ENCODE data around the gene TMEM198. TPM values are rescaled to one million over a fixed set of nuclear protein-coding genes. Genes with fewer than 3 reads are reported as not detected.
A peak's percentile ranks its signal among the peaks of the same experiment; 100 is the strongest.

Gene TMEM198
- total RNA-seq, 1 experiment from 2014 or later = 2.1 TPM

GRCh38 chr2:219521066-219521880 is 22.6 kb upstream of the TMEM198 start:
- DNase-seq (ENCODE audit: low read depth, low spot score) = peak; percentile 78
- in situ Hi-C loops (cut with HindIII; ENCODE audit: low pct_unique_long_range_greater_than_20kb, low sequenced_read_pairs) = no loop called here

GRCh38 chr2:219522111-219523030 is 21.5 kb upstream of the TMEM198 start:
- in situ Hi-C loops (cut with HindIII; ENCODE audit: low pct_unique_long_range_greater_than_20kb, low sequenced_read_pairs) = no loop called here
- DNase-seq (ENCODE audit: low read depth, low spot score) = no peak

- in situ Hi-C loops (cut with HindIII; ENCODE audit: low pct_unique_long_range_greater_than_20kb, low sequenced_read_pairs) = no loop called here
- no peak for DNase-seq (ENCODE audit: low read depth, low spot score)
Measured at GRCh38 chr2:219523031-219523671, 20.7 kb upstream of the TMEM198 start.

GRCh38 chr2:219524817-219525216 is 19.0 kb upstream of the TMEM198 start:
- no peak for DNase-seq (ENCODE audit: low read depth, low spot score)
- in situ Hi-C loops (cut with HindIII; ENCODE audit: low pct_unique_long_range_greater_than_20kb, low sequenced_read_pairs) = no loop called here

GRCh38 chr2:219525533-219526232 is 18.1 kb upstream of the TMEM198 start:
- in situ Hi-C loops (cut with HindIII; ENCODE audit: low pct_unique_long_range_greater_than_20kb, low sequenced_read_pairs) = no loop called here
- DNase-seq (ENCODE audit: low read depth, low spot score) = no peak

- in situ Hi-C loops (cut with HindIII; ENCODE audit: low pct_unique_long_range_greater_than_20kb, low sequenced_read_pairs) = no loop called here
- no peak for DNase-seq (ENCODE audit: low read depth, low spot score)
Measured at GRCh38 chr2:219526320-219527075, 17.3 kb upstream of the TMEM198 start.

GRCh38 chr2:219527076-219527394 is 16.8 kb upstream of the TMEM198 start:
- in situ Hi-C loops (cut with HindIII; ENCODE audit: low pct_unique_long_range_greater_than_20kb, low sequenced_read_pairs) = no loop called here
- DNase-seq (ENCODE audit: low read depth, low spot score) = no peak

- no peak for DNase-seq (ENCODE audit: low read depth, low spot score)
- in situ Hi-C loops (cut with HindIII; ENCODE audit: low pct_unique_long_range_greater_than_20kb, low sequenced_read_pairs) = no loop called here
Measured at GRCh38 chr2:219527472-219527871, 16.4 kb upstream of the TMEM198 start.

GRCh38 chr2:219530048-219530963 is 13.5 kb upstream of the TMEM198 start:
- in situ Hi-C loops (cut with HindIII; ENCODE audit: low pct_unique_long_range_greater_than_20kb, low sequenced_read_pairs) = no loop called here
- peak; percentile 82 for DNase-seq (ENCODE audit: low read depth, low spot score)

GRCh38 chr2:219531639-219532377 is 12.0 kb upstream of the TMEM198 start:
- in situ Hi-C loops (cut with HindIII; ENCODE audit: low pct_unique_long_range_greater_than_20kb, low sequenced_read_pairs) = no loop called here

GRCh38 chr2:219532378-219532649 is 11.5 kb upstream of the TMEM198 start:
- in situ Hi-C loops (cut with HindIII; ENCODE audit: low pct_unique_long_range_greater_than_20kb, low sequenced_read_pairs) = no loop called here
- no peak for DNase-seq (ENCODE audit: low read depth, low spot score)

More at GRCh38 chr2:219531639-219532377, 12.0 kb upstream of the TMEM198 start:
- no peak for DNase-seq (ENCODE audit: low read depth, low spot score)

GRCh38 chr2:219533930-219534661 is 9.7 kb upstream of the TMEM198 start:
- in situ Hi-C loops (cut with HindIII; ENCODE audit: low pct_unique_long_range_greater_than_20kb, low sequenced_read_pairs) = no loop called here

GRCh38 chr2:219536425-219536824 is 7.4 kb upstream of the TMEM198 start:
- in situ Hi-C loops (cut with HindIII; ENCODE audit: low pct_unique_long_range_greater_than_20kb, low sequenced_read_pairs) = no loop called here

More at GRCh38 chr2:219533930-219534661, 9.7 kb upstream of the TMEM198 start:
- DNase-seq (ENCODE audit: low read depth, low spot score) = no peak

GRCh38 chr2:219536967-219537366 is 6.9 kb upstream of the TMEM198 start:
- in situ Hi-C loops (cut with HindIII; ENCODE audit: low pct_unique_long_range_greater_than_20kb, low sequenced_read_pairs) = no loop called here
- DNase-seq (ENCODE audit: low read depth, low spot score) = no peak

More at GRCh38 chr2:219536425-219536824, 7.4 kb upstream of the TMEM198 start:
- DNase-seq (ENCODE audit: low read depth, low spot score) = no peak
